DOHH2 (cell line): ENCODE data around the gene EIF4E3.

Source experiments
- H3F3A ChIP-seq: fragments of 200-600 bp; sonication (generic), shearing (Covaris generic); 2 replicates; pipeline ENCODE4 v1.6.0; 2016; ENCODE audit warnings: antibody characterized with exemption, mild to moderate bottlenecking; ENCODE audit not compliant: control insufficient read depth, insufficient read depth
- H3K27ac ChIP-seq: fragments of 200-600 bp; sonication (generic); 2 replicates; pipeline ENCODE4 v1.5.1; 2014; ENCODE audit warnings: low read depth, mild to moderate bottlenecking, low read length, moderate library complexity
- H3K27me3 ChIP-seq: fragments of 200-600 bp; sonication (generic); 2 replicates; pipeline ENCODE4 v1.6.1; 2014; ENCODE audit warnings: mild to moderate bottlenecking, low read length, mixed read lengths; ENCODE audit not compliant: control insufficient read depth
- H3K36me3 ChIP-seq: fragments of 200-600 bp; sonication (generic); 2 replicates; pipeline ENCODE4 v1.6.1; 2014; ENCODE audit warnings: mild to moderate bottlenecking, low read length, moderate library complexity, mixed read lengths; ENCODE audit not compliant: control insufficient read depth
- H3K4me1 ChIP-seq: fragments of 200-600 bp; sonication (generic); 2 replicates; pipeline ENCODE4 v1.6.1; 2014; ENCODE audit warnings: mild to moderate bottlenecking, low read length, mixed read lengths; ENCODE audit not compliant: control insufficient read depth
- H3K4me2 ChIP-seq: fragments of 200-600 bp; sonication (generic); 2 replicates; pipeline ENCODE4 v1.6.0; 2014; ENCODE audit warnings: mild to moderate bottlenecking, low read length, moderate library complexity
- H3K4me3 ChIP-seq: fragments of 200-600 bp; sonication (generic); 2 replicates; pipeline ENCODE4 v1.5.1; 2014; ENCODE audit warnings: mild to moderate bottlenecking, low read length, mixed read lengths
- H3K79me2 ChIP-seq: fragments of 200-600 bp; sonication (generic); 2 replicates; pipeline ENCODE4 v1.6.1; 2014; ENCODE audit warnings: mild to moderate bottlenecking, low read length, mixed read lengths; ENCODE audit not compliant: control insufficient read depth
- H3K9me2 ChIP-seq: fragments of 200-600 bp; sonication (generic); replicated peaks from 2 replicates; pipeline ENCODE4 v1.6.1; 2014; ENCODE audit warnings: mild to moderate bottlenecking, low read length, mixed read lengths; ENCODE audit not compliant: control insufficient read depth
- H3K9me3 ChIP-seq: fragments of 200-600 bp; sonication (generic); 2 replicates; pipeline ENCODE4 v1.6.1; 2014; ENCODE audit warnings: antibody characterized with exemption, low read length, mixed read lengths; ENCODE audit not compliant: control insufficient read depth, insufficient read depth
- H4K20me1 ChIP-seq: fragments of 200-600 bp; sonication (generic); 2 replicates; pipeline ENCODE4 v1.6.0; 2014; ENCODE audit warnings: low read depth, mild to moderate bottlenecking, antibody characterized with exemption, low read length, moderate library complexity; ENCODE audit not compliant: control insufficient read depth, insufficient read depth
- EZH2phosphoT487 ChIP-seq: fragments of 200-600 bp; sonication (generic); IDR thresholded peaks from 2 replicates; pipeline ENCODE4 v1.6.1; 2017; ENCODE audit warnings: borderline replicate concordance, mild to moderate bottlenecking, antibody characterized with exemption, low read length, moderate library complexity, mixed read lengths
- TF ChIP-seq, protein P1 (sequence below): fragments of 200-600 bp; sonication (generic); IDR thresholded peaks from one replicate; pipeline ENCODE4 v1.5.1; 2014; ENCODE audit warnings: antibody characterized with exemption, mild to moderate bottlenecking, low read depth, low read length; ENCODE audit not compliant: poor library complexity, severe bottlenecking

The EIF4E3 gene

GRCh38 chr3:71754610-71755253, 29.5 kb upstream of the EIF4E3 start:
- Histone ChIP-seq H3K36me3 (no peaks in the 10 kb centered on the region), H3K9me2 (no peaks in the 10 kb centered on the region), H3K27ac (no peak overlapping the region), H3K4me3 (no peak overlapping the region), H3K27me3 (no peaks in the 10 kb centered on the region; the same call in 1 of the 2 replicates), H3K79me2 (no peaks in the 10 kb centered on the region), H3K4me1 (no peaks in the 10 kb centered on the region), H3F3A (no peaks in the 10 kb centered on the region), H3K4me2 (no peak overlapping the region), H4K20me1 (no peaks in the 10 kb centered on the region), H3K9me3 (no peaks in the 10 kb centered on the region)
- TF ChIP-seq, protein P1, sequence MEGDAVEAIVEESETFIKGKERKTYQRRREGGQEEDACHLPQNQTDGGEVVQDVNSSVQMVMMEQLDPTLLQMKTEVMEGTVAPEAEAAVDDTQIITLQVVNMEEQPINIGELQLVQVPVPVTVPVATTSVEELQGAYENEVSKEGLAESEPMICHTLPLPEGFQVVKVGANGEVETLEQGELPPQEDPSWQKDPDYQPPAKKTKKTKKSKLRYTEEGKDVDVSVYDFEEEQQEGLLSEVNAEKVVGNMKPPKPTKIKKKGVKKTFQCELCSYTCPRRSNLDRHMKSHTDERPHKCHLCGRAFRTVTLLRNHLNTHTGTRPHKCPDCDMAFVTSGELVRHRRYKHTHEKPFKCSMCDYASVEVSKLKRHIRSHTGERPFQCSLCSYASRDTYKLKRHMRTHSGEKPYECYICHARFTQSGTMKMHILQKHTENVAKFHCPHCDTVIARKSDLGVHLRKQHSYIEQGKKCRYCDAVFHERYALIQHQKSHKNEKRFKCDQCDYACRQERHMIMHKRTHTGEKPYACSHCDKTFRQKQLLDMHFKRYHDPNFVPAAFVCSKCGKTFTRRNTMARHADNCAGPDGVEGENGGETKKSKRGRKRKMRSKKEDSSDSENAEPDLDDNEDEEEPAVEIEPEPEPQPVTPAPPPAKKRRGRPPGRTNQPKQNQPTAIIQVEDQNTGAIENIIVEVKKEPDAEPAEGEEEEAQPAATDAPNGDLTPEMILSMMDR = no peak
- TF ChIP-seq EZH2phosphoT487 = no peak

DNA sequence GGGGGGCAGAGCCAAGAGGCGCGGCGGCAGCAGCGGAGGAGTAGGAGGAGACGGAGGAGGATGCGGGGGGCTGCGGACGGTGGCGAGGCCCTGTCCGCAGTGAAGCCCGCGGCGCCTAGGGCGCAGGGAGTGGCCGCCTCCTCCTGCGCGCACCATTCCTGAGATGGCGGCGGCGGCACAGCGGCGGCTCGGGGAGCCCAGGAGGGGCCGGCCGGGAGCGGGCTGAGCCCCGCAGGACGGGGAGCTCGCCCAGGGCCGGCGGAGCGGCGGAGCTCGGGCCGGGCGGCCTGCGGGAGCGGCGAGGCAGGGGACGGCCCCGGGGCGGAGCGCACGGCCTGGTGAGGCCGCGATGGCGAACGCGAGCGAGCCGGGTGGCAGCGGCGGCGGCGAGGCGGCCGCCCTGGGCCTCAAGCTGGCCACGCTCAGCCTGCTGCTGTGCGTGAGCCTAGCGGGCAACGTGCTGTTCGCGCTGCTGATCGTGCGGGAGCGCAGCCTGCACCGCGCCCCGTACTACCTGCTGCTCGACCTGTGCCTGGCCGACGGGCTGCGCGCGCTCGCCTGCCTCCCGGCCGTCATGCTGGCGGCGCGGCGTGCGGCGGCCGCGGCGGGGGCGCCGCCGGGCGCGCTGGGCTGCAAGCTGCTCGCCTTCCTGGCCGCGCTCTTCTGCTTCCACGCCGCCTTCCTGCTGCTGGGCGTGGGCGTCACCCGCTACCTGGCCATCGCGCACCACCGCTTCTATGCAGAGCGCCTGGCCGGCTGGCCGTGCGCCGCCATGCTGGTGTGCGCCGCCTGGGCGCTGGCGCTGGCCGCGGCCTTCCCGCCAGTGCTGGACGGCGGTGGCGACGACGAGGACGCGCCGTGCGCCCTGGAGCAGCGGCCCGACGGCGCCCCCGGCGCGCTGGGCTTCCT, 28.8 kb upstream of the EIF4E3 start, which contains the start of gene GPR27:
Gene GPR27, plus strand, starts transcription at position 155 of the 909 bp plus-strand sequence. Its CDS starts 195 bp downstream, at position 350.
- no peaks in the 10 kb centered on the region for H3K79me2 ChIP-seq

DNA sequence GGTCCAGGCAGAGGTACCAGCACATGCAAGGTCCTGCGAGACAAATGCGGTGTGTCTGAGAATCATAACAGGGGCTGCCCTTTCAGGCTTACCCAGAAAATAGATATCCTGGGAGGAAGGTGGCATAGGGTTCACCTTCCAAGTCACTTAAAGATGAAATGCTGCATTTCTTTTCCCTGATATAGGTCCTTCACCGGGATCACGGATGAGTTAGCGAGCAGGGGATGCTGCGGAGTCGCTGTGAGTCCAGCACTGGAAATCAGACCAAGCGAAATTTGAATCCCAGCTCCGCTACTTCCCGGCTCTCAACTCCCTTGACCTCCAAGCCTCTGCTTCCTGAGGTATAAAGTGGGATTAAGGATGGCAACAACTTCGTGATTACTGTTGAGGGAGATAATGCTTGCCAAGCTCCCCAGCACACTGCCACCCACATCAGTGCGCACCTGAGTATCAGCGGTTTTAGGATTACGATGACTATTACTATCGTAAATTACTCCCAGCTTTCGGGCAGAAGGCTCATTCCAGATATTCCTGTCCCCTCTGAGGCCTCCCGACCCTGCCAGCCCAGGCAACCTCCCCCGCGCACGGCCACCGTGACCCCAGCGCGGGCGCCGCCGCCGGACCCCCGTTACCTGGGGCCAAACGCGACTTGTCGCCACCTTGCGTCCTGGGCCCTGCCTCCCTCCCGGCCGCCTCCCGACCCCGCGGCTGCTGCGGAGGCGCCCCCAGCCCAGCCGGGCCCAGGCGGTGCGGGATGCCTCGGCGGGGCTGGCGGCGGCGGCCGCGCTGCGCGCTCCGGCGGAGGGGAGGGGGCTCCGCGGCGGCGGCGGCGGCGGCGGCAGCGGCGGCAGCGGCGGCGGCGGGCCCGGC, 27.9 kb upstream of the EIF4E3 start:
- no peaks in the 10 kb centered on the region; the same call in 1 of the 2 replicates for H3K27me3 ChIP-seq
- TF ChIP-seq, protein P1 = no peak
- no peak for TF ChIP-seq EZH2phosphoT487
- H3K4me1 ChIP-seq = no peaks in the 10 kb centered on the region
- no peaks in the 10 kb centered on the region for H3F3A ChIP-seq
- no peak overlapping the region for H3K4me2 ChIP-seq
- no peaks in the 10 kb centered on the region for H3K36me3 ChIP-seq
- no peaks in the 10 kb centered on the region for H3K9me2 ChIP-seq
- no peaks in the 10 kb centered on the region for H3K9me3 ChIP-seq
- no peak overlapping the region for H3K4me3 ChIP-seq
- no peaks in the 10 kb centered on the region for H4K20me1 ChIP-seq
- H3K27ac ChIP-seq = no peak overlapping the region
- no peaks in the 10 kb centered on the region for H3K79me2 ChIP-seq

More for the DNA sequence above, 28.8 kb upstream of the EIF4E3 start, which contains the start of gene GPR27:
- Histone ChIP-seq H3F3A (no peaks in the 10 kb centered on the region), H3K4me2 (no peak within 1 kb of the TSS), H3K36me3 (no peaks in the 10 kb centered on the region), H3K27me3 (no peaks in the 10 kb centered on the region; the same call in 1 of the 2 replicates), H3K4me3 (no peak within 1 kb of the TSS), H4K20me1 (no peaks in the 10 kb centered on the region), H3K9me2 (no peaks in the 10 kb centered on the region), H3K4me1 (no peaks in the 10 kb centered on the region), H3K27ac (no peak within 1 kb of the TSS), H3K9me3 (no peaks in the 10 kb centered on the region)
- TF ChIP-seq EZH2phosphoT487 = no peak
- TF ChIP-seq, protein P1 = no peak
